GM08714 (cell line): ENCODE data around the gene CENPE.
"Not testable (repeated sequence)": the region's sequence is repeated elsewhere in the genome, so short reads cannot be mapped to it uniquely, and the experiment has no call there.

Experiments
- H3K4me3 ChIP-seq: fragments of 200-500 bp; sonication (Bioruptor generic); 2 replicates; pipeline ENCODE4 v1.5.1; 2014; ENCODE audit warnings: mild to moderate bottlenecking, low read length, inconsistent platforms
- ZNF274 ChIP-seq: IDR thresholded peaks from 2 replicates; pipeline ENCODE4 v1.6.1; 2012; ENCODE audit warnings: mild to moderate bottlenecking, low read depth, low read length

CENPE gene, protein sequence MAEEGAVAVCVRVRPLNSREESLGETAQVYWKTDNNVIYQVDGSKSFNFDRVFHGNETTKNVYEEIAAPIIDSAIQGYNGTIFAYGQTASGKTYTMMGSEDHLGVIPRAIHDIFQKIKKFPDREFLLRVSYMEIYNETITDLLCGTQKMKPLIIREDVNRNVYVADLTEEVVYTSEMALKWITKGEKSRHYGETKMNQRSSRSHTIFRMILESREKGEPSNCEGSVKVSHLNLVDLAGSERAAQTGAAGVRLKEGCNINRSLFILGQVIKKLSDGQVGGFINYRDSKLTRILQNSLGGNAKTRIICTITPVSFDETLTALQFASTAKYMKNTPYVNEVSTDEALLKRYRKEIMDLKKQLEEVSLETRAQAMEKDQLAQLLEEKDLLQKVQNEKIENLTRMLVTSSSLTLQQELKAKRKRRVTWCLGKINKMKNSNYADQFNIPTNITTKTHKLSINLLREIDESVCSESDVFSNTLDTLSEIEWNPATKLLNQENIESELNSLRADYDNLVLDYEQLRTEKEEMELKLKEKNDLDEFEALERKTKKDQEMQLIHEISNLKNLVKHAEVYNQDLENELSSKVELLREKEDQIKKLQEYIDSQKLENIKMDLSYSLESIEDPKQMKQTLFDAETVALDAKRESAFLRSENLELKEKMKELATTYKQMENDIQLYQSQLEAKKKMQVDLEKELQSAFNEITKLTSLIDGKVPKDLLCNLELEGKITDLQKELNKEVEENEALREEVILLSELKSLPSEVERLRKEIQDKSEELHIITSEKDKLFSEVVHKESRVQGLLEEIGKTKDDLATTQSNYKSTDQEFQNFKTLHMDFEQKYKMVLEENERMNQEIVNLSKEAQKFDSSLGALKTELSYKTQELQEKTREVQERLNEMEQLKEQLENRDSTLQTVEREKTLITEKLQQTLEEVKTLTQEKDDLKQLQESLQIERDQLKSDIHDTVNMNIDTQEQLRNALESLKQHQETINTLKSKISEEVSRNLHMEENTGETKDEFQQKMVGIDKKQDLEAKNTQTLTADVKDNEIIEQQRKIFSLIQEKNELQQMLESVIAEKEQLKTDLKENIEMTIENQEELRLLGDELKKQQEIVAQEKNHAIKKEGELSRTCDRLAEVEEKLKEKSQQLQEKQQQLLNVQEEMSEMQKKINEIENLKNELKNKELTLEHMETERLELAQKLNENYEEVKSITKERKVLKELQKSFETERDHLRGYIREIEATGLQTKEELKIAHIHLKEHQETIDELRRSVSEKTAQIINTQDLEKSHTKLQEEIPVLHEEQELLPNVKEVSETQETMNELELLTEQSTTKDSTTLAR (N-terminal part only)

DNA sequence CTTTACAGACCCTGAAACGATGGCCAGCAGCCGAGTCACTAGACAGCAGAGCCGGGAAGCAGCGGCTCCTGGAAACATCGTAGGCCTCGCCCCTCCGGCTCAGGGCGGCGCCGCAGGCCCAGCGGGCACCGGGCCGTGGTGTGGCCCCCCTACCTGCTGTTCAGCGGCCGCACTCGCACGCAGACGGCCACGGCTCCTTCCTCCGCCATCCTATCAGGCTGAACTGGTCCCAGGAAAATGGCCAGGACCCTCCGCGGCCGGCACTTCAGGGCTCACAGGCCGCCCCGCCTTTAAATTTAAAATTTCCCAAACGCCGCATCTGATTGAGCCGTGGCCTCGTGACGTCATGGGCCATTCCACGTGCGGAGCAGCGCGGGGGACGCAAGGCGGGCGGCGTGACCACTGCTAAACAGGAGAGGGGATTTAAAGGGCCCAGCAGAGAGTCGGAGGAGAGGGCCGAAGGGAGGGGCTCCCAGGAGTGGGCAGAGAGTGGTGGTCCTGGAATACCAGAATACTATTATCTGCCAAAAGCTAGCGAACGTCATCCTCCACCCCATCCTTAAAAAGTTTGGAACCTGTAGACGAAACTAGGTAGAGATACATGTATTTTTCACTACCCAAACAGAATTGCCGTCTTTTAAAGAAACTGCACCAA is at the start of gene CENPE:
Gene CENPE (minus strand): TSS at position 233 of the 655 bp plus-strand sequence. CDS start 24 bp downstream, at position 209.
- peak within 1 kb of the TSS; percentile 78 for H3K4me3 ChIP-seq
- TF ChIP-seq ZNF274 = no peak

DNA sequence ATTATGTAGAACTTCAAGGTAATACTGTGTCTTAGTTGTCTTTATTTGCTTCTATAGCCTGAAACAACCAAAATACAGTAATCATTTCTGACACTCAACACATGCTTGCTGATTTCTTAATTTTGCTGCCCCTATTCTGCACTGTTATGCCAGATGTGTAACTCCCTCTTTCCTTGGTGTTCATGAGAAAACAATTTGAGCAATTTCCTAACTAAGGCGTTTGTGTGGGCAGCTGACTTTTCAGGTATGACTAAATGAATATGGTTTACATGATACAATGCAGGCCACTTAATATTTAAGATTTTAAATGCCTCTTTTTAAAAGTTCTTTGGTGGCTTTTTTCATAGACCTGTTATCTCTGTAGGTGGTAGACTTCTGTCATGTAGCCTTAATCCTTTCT is 46.1 kb upstream of the CENPE start:
- no peak overlapping the region for H3K4me3 ChIP-seq
- TF ChIP-seq ZNF274 = no peak

DNA sequence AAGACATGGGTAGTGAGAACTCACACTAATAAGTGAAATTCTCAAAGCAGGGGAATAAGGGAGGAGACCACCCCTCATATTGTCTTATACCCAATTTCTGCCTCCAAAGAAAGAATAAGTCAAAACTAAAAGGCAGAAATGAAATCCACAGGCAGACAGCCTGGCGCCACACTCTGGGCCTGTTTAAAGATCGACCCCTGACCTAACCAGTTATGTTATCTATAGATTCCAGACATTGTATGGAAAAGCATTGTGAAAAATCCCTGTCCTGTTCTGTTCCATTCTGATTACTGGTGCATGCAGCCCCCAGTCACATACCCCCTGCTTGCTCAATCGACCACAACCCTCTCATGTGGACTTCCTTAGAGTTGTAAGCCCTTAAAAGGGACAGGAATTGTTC is 32.8 kb upstream of the CENPE start:
- H3K4me3 ChIP-seq = not testable (repeated sequence)

DNA sequence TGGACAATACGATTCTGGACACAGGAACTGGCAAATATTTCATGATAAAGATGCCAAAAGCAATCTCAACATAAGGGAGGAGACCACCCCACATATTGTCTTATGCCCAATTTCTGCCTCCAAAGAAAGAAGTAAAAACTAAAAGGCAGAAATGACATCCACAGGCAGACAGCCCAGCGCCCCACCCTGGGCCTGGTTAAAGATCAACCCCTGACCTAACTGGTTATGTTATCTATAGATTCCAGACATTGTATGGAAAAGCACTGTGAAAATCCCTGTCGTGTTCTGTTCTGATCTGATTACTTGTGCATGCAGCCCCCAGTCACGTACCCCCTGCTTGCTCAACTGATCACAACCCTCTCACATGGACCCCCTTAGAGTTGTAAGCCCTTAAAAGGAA is 25.4 kb upstream of the CENPE start:
- H3K4me3 ChIP-seq = not testable (repeated sequence)

DNA sequence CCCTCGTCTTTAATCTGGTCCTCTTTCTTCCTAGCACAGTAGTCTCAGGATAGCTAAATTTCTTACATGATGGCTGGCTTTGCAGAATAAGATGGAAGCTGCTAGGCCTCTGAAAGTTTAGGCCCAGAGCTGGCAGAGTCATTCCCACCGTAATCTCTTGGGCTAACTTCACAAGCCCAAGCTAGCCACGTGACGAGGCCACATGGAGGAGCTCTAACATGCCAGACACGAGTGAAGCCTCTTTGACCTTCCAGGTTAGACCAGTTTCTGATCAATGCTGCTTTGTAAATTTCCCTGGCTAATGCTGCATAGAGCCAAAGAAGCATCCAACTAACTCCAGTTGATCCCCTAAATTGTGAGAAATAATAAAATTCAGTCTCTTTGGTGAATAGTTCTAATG is 9.5 kb upstream of the CENPE start:
- TF ChIP-seq ZNF274 = no peak
- H3K4me3 ChIP-seq = no peak overlapping the region

DNA sequence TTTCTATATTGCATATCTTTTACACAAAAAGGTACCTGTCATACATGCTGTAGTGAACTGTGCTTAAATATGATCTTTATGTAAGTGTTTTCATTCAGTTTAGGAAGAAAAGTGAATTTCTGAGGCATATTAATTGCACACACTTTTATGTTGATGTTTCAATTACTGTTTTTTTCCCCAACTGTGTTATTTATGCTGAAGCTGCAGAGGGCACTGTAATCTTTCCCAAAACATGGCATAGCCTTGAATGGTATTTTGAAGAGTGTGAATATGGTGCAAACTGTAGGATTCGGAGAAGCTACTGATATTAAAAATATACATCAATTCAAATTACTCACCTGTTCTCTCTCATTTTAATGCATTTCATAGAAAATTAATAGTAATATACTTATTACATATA is 6.0 kb upstream of the CENPE start:
- H3K4me3 ChIP-seq = no peak overlapping the region
- no peak for TF ChIP-seq ZNF274

DNA sequence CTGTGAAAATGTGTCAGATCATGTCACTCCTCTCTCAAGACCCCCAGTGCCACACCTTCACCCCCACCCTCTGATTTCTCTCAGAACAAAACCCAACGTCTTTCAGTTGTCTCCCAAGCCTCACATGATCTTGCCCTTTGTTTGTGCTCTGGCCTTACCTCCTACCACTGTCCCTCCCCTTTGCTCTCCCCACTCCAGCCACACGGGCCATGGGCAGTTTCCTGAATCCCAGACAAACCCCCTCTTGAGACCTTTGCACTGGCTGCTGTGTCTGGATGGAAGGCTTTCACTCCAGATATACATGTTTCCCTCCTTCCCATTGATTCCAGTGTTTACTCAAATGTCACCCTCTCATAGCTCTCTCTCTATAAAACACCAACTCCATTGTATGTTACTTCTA is 3.6 kb upstream of the CENPE start:
- no peak for TF ChIP-seq ZNF274
- H3K4me3 ChIP-seq = no peak overlapping the region

DNA sequence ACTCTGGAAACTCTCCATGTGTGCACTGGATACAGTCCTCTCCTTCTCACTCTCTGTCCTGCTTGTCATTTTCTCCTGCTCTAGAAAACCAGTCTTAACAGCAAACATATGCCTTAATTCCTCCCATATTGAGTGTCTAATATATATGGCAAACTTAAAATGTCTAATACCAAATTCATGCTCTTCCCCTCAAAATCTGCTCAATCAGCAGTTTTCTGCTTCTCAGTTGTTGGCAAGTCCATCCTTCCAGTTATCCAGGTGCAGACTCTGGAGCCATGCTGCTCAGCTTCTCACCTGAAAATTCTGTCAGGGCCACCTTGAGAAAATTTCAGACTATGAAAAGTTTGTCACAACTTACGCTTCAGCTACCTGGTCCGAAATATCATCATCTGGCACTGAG is 3.1 kb upstream of the CENPE start:
- TF ChIP-seq ZNF274 = no peak
- no peak overlapping the region for H3K4me3 ChIP-seq

DNA sequence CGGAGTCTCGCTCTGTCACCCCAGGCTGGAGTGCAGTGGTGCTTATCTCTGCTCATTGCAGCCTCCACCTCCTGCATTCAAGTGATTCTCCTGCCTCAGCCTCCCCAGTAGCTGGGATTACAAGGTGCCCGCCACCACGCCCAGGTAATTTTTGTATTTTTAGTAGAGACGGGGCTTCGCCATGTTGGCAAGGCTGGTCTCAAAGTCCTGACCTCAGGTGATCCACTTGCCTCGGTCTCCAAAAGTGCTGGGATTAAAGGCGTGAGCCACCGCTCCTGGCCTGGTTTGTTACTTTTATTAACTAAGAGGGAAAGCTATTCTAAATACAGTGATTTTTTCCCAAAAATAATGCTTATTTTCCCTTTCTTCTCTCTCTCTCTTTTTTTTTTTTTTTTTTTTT is 866 bp upstream of the CENPE start:
- no peak for TF ChIP-seq ZNF274
- H3K4me3 ChIP-seq = peak overlapping the region; percentile 78; the same call in 1 of the 2 replicates

DNA sequence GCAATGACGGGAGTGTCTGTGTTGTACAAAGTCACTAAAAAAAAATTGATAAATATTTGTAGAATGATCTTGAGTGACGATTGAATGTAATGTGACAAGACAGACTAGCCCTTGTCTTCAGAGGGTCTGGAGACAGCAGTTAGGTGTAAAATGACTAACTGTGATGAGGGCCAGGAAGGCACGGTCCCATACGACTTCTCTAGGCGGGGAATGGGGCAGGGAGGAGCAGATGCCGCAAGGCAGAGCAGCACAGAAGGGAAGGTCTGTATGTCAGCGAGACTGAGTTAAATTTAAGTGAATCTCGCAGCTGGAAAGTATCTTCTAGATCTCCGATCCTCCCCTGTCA is 405 bp downstream of the CENPE start:
- peak overlapping the region; percentile 78 for H3K4me3 ChIP-seq
- no peak for TF ChIP-seq ZNF274

DNA sequence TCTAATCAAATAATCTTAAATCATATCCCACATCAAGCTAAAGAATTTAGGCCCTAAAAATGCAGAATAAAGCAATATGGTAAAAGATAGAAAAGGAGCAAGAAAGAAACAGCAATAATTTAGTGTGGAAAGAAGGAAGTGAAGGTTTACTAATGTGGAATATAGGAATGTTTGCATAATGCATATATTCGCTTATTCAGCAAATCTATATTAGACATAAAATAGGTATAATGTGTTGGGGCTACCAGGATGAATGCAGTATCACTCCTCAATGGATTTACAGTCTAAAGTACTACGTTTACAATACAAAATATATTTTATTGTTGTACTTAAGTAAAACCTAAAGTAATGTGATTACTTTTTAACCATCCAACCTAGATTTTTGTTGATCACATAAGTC is 4.7 kb downstream of the CENPE start:
- no peak for TF ChIP-seq ZNF274
- H3K4me3 ChIP-seq = no peak overlapping the region

DNA sequence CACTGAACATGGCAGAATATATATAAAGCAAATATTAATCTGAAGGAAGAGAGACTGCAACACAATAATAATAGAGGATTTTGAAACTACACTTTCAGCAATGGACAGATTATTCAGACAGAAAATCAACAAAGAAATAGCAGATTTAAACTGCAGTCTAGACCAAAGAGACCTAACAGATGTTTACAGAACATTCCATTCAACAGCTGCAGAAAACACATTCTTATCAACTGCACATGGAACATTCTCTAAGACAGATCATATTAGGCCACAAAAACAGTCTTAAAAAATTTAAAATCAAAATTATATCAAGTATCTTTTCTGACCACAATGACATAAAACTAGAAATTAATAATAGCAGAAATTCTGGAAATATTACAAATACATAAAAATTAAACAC is 27.1 kb downstream of the CENPE start:
- TF ChIP-seq ZNF274 = no peak
- no peak overlapping the region for H3K4me3 ChIP-seq

DNA sequence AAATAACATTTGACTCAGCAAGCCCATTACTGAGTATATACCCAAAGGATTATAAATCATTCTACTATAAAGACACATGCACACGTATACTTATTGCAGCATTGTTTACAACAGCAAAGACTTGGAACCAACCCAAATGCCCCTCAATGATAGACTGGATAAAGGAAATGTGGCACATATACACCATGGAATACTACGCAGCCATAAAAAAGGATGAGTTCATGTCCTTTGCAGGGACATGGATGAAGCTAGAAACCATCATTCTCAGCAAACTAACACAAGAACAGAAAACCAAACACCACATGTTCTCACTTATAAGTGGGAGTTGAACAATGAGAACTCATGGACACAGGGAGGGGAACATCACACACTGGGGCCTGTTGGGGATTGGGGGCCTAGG is 28.4 kb downstream of the CENPE start:
- not testable (repeated sequence) for H3K4me3 ChIP-seq

DNA sequence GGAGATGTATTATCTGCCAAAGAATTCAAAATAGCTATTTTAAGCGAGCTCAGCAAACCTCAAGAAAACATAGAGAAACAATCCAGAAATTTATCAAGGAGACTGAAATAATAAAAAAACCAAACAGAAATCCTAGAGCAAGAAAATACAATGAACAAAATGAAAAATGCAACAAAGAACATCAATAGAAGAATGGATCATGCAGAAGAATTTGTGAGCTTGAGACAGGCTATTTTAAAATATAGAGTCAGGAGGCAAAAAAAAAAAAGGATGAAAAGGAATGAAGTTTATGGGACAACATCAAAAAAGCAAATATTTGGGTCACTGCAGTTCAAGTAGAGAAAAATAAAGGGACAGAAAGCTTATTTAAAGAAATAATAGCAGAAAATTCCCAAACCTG is 29.1 kb downstream of the CENPE start:
- no peak for TF ChIP-seq ZNF274
- no peak overlapping the region for H3K4me3 ChIP-seq

DNA sequence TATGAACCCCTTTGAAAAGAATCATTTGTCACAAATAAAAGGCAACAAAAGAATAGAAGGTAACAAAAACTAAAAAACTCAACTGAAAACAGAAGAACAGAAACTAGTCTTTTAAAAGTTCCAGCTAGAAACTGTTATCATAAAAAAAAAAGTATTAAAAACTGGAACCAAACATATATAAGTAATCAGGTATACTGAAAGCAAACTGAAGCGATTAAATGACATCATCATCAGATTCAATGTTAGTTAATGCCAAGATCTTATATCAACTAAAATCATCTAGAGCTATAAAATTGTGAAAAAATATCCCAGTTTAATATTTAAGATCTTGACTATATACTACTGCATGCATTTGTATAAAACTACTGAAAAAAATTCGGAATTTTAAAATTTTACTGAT is 36.0 kb downstream of the CENPE start:
- no peak overlapping the region for H3K4me3 ChIP-seq
- no peak for TF ChIP-seq ZNF274
